ENCODE results near the gene METTL4.
"Not testable (repeated sequence)": the region's sequence is repeated elsewhere in the genome, so short reads cannot be mapped to it uniquely, and the experiment has no call there.

Gene METTL4

GRCh38 chr18:2559249-2559648 is 12.1 kb downstream of the METTL4 start:
- no peak for DNase-seq (ENCODE audit: low read depth in 2 of 2)

- DNase-seq (ENCODE audit: low read depth in 2 of 2) = no peak
These were observed 13.8 kb downstream of the METTL4 start for GRCh38 chr18:2557536-2557935.

- no peak for DNase-seq (ENCODE audit: low read depth in 2 of 2)
These were observed 15.4 kb downstream of the METTL4 start for GRCh38 chr18:2555895-2556294.

GRCh38 chr18:2554696-2555095 is 16.6 kb downstream of the METTL4 start:
- DNase-seq (ENCODE audit: low read depth in 2 of 2) = no peak

GRCh38 chr18:2551425-2551824 is 19.9 kb downstream of the METTL4 start:
- no peak for DNase-seq (ENCODE audit: low read depth in 2 of 2)

DNA sequence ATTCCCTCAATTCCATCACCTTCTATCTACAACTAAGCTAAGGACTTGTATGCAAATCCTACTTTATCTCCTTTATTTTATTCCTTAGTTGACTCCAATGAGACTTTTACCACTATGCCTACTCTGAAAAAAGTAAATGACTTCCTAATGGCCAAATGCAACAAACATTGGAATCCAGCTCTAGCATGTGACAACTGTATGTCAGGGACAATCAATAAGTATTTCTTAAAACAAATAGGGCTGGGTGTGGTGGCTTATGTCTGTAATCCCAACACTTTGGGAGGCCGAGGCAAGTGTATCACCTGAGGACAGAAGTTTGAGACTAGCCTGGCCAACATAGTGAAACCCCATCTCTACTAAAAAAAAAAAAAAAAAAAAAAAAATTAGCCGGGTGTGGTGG is 21.8 kb downstream of the METTL4 start:
- DNase-seq (ENCODE audit: low read depth in 2 of 2) = no peak

DNA sequence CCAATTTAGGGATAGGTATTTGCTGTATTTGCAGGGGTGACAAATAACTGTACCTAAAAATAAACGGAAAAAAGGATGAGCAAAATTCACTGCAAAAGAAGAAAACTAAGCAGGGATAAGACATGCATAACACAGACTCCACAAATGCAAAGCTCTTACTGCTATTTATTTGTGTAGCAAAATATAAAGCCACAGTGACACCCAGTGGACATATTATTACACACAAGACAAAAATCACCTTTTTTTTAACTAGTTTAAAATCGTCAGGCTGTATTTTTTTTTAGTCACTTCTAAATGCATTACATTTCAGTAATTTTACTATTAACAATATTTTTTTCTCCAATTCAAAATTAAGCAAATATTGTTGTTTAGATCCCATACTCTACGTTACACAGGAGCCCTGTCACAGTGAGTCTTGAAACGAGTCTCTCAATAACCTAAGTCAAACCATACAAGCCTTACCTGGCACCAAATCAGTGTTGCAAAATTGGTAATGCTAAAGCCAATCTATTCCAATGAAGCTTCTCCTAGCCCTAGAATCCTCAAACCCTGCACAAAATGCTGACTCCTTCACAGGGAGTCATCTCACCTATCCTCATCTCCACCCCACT is 23.7 kb downstream of the METTL4 start:
- no peak for DNase-seq (ENCODE audit: low read depth in 2 of 2)

GRCh38 chr18:2545155-2545554 is 26.1 kb downstream of the METTL4 start:
- DNase-seq (ENCODE audit: low read depth in 2 of 2) = no peak

- not testable (repeated sequence) for DNase-seq (ENCODE audit: low read depth in 2 of 2)
These were observed 29.3 kb downstream of the METTL4 start for GRCh38 chr18:2541925-2542563.

DNA sequence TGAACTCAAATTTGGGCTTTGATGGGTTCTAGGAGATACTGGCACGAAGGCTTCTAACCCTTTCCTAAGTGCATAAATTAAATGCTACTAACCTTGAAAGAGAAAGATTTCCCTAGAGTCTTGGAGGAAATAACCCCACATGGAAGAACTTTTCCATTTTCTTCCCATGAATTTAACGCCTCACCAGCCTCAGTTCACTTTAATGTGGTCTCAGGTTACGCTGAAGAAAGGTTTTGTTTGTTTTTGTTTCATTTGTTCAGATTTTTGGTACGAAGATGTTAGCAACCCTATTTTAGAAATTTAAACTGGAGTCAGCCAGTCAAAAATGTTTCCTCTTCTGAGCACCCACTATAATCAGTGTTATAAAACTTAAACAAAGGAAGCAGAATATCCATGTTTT is 30.7 kb downstream of the METTL4 start:
- no peak for DNase-seq (ENCODE audit: low read depth in 2 of 2)

- DNase-seq (ENCODE audit: low read depth in 2 of 2) = no peak
These were observed 32.5 kb downstream of the METTL4 start for GRCh38 chr18:2538844-2539243.

DNA sequence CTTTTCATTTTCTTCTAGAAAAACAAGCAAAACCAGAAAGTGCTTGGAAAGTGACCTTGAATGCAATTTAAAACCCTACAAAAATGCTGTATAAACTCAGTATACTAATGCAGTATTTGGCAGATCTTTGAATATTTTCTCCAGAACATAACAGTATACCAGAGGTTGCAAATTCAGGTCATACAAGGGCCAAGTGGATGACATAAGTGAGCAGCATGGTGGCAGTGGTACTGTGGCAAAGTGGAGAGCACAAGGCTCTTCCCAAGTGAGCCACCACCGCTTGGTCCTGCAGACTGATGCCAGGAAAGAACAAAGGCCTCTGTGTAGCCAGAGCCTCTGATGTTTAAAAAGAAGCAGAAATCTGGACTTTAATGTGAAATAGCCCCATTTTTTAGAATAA is 33.1 kb downstream of the METTL4 start:
- no peak for DNase-seq (ENCODE audit: low read depth in 2 of 2)

DNA sequence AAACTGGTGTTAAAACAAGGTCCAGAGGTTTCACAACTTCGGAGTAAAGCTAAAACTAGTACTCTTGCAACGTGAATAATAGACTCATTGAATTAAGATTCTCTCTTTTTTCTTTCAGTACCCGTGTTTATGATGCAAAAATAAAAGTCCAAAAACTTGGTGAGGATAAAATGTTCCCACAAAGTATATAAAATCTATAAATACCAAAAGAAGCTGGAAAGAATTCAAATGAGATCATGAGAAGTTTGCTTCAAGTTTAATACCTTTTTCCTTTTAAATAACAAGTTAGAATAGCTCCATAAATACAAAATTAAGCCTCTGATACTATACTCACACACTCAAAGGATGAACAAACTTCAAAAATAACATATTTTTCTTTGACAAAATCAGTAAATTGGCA is 34.0 kb downstream of the METTL4 start:
- no peak for DNase-seq (ENCODE audit: low read depth in 2 of 2)

DNA sequence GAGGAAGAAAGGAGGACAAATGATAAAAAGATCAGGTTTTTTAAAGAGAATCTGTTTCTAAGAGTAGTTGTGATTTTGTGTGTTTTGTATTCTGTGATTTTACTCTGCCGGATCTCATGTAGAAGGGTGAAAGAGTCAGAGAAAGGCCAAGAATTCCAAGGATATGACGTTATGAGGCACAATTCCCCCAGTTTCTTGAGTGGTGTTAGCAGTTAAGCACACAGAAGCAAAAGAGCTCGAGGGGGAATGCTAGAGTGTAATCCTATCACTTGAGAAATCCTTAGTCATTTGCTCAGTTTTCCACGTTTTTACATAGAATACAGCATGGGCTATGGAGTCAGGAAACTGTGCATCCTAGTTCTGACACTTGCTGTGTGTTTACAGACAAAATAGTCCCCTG is 34.8 kb downstream of the METTL4 start:
- DNase-seq (ENCODE audit: low read depth in 2 of 2) = no peak

- DNase-seq (ENCODE audit: low read depth in 2 of 2) = no peak
These were observed 35.2 kb downstream of the METTL4 start for GRCh38 chr18:2536063-2536462.

GRCh38 chr18:2535419-2535910 is 35.8 kb downstream of the METTL4 start:
- no peak for DNase-seq (ENCODE audit: low read depth in 2 of 2)

GRCh38 chr18:2534906-2535305 is 36.4 kb downstream of the METTL4 start:
- no peak for DNase-seq (ENCODE audit: low read depth in 2 of 2)

DNA sequence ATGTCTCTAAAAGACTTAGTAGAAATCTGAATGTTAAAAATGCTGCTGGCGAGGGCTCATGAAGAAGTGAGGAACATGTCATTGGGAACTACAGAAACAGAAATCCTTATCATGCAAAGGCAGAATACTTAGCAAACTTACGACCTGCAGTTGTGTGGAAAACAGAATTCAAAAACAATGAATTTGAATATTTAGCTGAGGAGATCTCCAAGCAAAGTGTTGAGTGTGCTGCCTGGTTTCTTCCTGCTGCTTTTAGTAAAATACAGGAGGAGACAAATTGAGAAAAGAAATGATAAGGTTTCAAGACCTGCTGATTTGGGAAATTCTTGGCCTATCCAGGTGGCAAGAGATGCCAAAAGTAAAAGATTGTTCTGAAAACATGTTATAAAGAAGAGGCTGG is 38.5 kb downstream of the METTL4 start:
- DNase-seq (ENCODE audit: low read depth in 2 of 2) = no peak

- no peak for DNase-seq (ENCODE audit: low read depth in 2 of 2)
These were observed 39.6 kb downstream of the METTL4 start for GRCh38 chr18:2531751-2532150.

DNA sequence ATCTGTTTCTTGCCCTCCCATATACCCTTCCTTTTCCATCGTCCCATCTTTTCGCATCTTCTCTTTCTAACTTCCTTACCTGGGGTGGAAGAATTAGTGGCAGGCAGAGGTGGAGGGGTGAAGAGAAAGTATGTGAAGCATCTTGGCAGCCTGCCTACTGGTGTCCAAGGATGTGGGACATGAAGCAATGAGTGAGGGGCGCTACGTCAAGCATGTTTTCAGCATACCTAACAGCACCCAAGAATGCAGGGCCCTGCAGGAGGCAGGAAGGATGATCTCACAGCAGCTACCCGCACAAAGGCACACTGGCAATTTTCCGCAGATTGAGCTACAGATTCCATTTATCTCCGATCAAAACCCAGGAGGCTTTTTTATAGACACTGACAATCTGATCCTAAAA is 42.2 kb downstream of the METTL4 start:
- no peak for DNase-seq (ENCODE audit: low read depth in 2 of 2)

GRCh38 chr18:2526329-2526728 is 45.0 kb downstream of the METTL4 start:
- no peak for DNase-seq (ENCODE audit: low read depth in 2 of 2)

GRCh38 chr18:2524794-2525198 is 46.5 kb downstream of the METTL4 start:
- DNase-seq (ENCODE audit: low read depth in 2 of 2) = not testable (repeated sequence)

GRCh38 chr18:2522112-2522511 is 49.2 kb downstream of the METTL4 start:
- no peak for DNase-seq (ENCODE audit: low read depth in 2 of 2)

DNA sequence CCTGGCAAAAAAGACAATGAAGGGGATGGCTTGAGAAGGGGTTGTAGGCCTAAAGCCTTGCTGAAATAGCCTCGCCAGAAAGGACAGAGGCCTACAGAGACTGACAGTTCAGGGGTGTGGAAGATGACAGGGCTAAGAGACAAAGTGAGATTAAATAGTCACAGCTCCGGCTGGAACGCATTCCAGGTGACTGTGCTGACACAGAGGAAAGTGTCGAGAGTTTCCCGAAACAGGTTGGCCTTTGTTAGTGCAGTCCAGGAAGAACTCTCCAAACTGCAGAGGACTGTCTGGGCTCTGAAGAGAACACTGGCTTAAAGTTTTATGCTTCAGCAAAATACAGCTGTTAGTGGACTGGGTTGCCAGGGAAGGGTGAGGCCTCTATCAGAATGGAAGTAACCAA is 52.8 kb downstream of the METTL4 start:
- DNase-seq (ENCODE audit: low read depth in 2 of 2) = no peak
